ENCODE results near the gene TBC1D9B.

TBC1D9B gene

DNA sequence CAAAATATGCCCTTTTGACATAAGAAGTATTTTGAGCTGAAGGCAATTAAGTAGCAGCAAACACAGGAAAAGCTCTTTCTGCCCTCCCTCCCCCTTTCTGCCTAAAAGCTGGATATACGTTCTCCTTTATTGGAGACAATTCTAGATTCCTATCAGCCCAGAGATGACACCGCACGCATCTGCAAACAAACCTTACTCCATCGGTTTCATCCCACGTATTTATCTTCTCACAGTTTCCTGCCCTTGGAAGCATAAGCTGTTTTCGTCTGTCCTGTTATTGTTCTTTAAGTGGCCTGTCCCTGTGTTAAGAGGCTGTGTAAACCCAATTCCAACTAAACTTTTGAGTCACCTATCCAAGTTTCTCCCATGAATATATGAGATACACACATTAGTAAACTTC is 11.8 kb downstream of the TBC1D9B start:
- in situ Hi-C loops (cut with MboI; ENCODE audit: low pct_unique_long_range_greater_than_20kb, low sequenced_read_pairs, unreplicated experiment): no loop called here
- no peak for DNase-seq (ENCODE audit: low spot score)
- TF ChIP-seq, protein P1, sequence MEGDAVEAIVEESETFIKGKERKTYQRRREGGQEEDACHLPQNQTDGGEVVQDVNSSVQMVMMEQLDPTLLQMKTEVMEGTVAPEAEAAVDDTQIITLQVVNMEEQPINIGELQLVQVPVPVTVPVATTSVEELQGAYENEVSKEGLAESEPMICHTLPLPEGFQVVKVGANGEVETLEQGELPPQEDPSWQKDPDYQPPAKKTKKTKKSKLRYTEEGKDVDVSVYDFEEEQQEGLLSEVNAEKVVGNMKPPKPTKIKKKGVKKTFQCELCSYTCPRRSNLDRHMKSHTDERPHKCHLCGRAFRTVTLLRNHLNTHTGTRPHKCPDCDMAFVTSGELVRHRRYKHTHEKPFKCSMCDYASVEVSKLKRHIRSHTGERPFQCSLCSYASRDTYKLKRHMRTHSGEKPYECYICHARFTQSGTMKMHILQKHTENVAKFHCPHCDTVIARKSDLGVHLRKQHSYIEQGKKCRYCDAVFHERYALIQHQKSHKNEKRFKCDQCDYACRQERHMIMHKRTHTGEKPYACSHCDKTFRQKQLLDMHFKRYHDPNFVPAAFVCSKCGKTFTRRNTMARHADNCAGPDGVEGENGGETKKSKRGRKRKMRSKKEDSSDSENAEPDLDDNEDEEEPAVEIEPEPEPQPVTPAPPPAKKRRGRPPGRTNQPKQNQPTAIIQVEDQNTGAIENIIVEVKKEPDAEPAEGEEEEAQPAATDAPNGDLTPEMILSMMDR (IDR thresholded peaks at IDR 0.05; ENCODE audit: extremely low read depth, insufficient read depth, missing control alignments): no peak

DNA sequence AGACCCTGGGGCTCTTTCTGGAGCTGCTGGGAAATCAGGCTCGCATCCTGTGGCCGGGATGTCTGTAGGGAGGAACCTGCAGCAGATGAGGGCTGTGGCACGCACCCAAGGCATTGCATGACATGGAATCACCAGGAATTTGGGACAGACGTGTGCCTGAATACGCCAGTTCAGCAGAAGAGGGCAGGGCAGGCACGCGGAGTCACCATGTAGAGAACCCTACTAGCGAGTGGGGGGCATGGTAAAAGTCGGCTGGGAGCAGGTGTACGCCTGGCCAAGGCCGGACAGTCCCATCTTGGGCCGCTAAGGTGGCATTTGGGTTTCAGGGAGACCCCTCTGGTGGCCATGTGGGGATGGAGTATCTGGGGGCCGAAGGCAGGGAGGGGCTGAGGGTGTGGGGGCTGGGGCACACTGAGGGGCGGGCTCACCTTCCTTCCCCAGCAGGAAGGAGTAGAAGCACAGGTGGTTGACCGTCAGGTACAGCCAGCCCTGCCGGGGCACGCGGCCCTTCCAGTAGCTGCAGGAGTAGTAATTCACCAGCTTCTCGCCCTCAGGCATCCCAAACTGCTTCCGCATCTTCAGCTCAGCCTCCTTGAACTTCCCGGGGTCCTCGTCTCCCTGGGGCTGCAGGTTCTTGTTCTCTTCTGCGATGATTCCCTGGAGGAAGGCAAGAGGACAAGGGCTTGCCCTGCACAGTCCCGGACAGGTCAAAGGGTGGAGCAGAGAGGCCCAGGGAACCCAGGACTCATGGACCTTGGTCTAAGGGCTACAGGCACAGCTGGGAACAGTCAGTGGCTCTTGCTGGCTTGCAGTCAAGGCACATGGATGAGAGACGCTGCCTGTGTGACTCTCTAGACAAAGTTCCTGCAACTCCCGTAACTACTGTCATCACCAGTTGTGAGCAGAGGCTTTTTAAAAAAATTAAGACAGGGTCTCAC is 13.5 kb downstream of the TBC1D9B start:
- DNase-seq (ENCODE audit: low spot score): no peak
- TF ChIP-seq, protein P1 (IDR thresholded peaks at IDR 0.05; ENCODE audit: extremely low read depth, insufficient read depth, missing control alignments): no peak
- in situ Hi-C loops (cut with MboI; ENCODE audit: low pct_unique_long_range_greater_than_20kb, low sequenced_read_pairs, unreplicated experiment): no loop called here

DNA sequence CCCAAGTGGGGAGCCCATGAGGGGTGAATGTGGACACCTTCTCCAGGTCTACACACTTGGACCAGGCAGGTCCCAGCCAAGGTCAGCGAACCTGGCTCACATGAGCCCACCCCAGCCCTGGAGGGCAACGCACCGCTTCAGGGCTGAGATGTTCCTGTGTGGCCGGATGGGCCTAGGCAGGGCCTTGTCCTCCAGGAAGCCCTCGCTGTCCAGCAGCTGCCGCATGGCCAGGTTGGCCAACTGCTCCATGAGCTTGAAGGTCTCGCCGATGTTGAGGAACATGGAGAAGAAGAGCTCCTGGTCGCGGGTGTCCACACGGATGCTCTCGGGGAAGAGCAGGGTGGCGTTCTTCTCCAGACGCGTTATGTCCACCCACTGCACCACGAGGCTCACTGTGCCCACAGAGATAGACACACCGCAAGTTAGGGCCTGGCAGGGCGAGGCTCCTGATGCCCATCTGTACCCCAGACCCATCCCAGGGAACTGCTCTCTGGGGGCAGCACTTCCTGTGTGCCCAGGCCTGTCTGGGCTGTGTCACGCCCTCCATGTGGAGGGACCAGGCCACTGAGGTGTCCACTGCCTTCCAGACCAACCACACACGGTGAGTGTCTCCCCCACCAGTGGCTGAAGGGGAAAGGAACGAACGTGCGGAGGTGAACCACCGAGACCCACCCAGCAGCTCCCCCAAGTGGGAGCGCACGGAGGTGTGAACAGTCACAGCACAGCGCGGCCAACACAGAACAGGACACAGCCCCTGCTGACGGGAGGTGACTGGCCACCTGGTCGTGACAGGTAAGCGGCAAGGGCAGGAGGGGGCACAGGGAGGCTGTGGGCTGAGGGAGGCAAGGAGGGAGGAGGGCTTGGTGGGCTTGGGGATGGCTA is 14.4 kb downstream of the TBC1D9B start:
- TF ChIP-seq, protein P1 (IDR thresholded peaks at IDR 0.05; ENCODE audit: extremely low read depth, insufficient read depth, missing control alignments): peak; percentile 8
- in situ Hi-C loops (cut with MboI; ENCODE audit: low pct_unique_long_range_greater_than_20kb, low sequenced_read_pairs, unreplicated experiment): no loop called here

DNA sequence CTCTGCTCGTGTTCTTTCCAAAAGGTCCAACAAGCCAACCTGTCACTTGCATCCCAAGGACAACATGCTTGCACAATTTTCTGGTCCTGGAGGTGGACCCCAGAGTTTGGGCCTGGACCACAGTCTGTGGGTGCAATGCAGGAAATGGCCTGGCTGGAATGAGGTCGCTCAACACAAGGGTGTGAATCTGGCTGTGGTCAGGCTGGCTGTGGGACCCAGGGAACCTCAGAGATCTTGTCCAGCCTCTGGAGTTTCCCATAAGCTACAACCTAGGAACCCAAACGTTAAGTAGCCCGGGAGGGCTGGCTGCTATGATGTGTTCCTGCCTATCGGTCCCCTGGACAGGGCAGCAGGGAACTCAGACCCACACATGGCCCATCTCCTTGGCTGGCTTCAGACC is 15.4 kb downstream of the TBC1D9B start:
- in situ Hi-C loops (cut with MboI; ENCODE audit: low pct_unique_long_range_greater_than_20kb, low sequenced_read_pairs, unreplicated experiment): no loop called here
- DNase-seq (ENCODE audit: low spot score): no peak
- TF ChIP-seq, protein P1 (IDR thresholded peaks at IDR 0.05; ENCODE audit: extremely low read depth, insufficient read depth, missing control alignments): no peak

More for the DNA sequence above, 14.4 kb downstream of the TBC1D9B start:
- no peak for DNase-seq (ENCODE audit: low spot score)

DNA sequence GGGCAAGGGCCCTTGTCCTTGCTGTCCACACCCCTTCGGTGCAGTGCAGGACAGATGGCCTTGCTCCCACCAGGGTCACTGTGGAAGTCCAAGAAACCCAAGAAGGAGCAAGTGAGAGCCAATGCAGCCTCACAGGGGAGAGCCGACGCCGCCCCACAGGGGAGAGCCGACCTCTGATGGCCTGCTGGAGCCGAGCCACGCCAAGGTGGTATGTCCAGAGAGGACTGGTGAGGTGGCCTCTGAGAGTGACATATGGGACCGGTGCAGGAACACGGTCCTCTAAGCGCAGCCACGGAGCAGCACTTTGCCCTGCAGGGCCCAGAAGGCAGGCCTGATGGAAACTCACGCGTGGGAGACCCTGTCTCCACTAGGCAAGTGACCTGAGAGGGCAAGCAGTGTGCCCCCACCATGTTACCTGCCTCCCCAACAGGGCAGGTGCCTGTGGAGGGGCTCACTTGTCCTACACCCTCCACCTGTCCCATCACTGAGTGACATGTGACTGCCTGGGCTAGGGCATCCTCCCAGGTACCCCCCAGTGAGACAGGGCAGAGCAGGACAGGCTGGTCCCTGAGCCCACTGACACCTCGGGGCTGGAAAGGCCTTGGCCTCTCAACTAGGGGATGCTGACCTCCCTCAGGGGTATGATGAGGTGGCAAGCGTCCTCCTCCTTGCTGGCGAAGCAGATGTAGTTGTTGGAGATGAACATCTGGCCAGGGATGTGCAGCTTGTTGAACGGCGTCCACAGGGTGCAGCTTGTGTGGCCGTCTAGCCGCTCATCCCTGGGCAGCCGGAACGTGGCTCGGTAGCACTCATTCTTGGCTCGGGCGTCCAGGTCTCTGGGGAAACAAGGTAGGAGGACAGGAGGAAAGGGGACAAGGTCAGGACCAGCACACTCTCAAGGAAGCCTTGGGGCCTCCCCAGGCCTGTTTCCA is 16.7 kb downstream of the TBC1D9B start:
- TF ChIP-seq, protein P1 (IDR thresholded peaks at IDR 0.05; ENCODE audit: extremely low read depth, insufficient read depth, missing control alignments): no peak
- DNase-seq (ENCODE audit: low spot score): no peak
- in situ Hi-C loops (cut with MboI; ENCODE audit: low pct_unique_long_range_greater_than_20kb, low sequenced_read_pairs, unreplicated experiment): no loop called here

All from GM13977 (cell line).